Putamen (tissue), 1 donor: ENCODE data around the gene GIMAP2.

Experiments
- DNase-seq: peaks from one replicate; pipeline ENCODE4 v3.0.0-alpha.2; 2016; ENCODE audit warnings: low spot score

GIMAP2 gene

DNA sequence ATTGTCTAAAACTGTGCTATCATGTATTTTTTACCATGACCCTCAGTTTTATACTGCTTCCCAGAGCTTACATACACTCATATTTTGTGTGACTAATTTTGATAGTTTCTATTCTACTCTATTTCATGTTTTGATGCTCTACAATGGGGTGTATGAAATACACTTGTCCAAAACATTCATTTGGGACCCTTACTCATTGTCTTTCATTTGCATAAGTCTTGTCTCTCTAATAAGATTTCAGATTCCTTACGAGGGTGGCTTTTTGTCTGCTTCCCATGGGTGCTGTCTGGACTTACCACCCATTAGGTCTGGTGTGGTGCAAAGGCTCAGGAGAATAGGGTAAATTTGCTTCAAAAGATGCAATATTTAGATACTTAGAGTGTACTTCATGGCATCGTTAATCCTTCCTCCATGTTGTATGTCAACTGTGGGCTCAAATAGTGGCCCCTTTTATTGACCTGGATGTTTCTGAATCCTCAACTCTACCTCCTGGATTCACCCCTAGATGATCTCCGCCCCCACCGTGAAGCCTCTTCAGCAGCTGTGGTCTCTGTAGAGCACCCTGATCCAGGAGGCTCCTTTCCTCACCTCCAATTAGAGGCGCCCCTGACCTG lies 48.1 kb downstream of the GIMAP2 start:
- DNase-seq: no peak

DNA sequence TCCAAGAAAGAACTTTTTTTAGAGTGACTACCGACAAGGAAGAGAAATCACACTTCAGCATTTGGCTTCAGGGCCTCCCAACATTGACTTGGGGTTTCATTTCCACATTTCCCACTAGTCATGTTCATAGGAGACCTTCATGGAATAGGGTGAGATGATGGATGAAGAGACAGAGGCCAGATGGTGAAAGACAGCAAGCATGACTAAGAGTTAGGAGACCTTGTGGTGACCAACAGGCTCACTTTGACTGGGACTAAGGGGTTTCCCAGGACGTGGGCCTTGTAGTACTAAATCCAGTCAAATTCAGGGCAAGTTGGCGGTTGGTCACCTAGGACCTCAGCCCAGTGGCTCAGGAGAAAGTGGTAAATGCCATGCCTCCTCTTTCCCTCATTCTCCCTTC lies 48.7 kb downstream of the GIMAP2 start:
- no peak for DNase-seq

DNA sequence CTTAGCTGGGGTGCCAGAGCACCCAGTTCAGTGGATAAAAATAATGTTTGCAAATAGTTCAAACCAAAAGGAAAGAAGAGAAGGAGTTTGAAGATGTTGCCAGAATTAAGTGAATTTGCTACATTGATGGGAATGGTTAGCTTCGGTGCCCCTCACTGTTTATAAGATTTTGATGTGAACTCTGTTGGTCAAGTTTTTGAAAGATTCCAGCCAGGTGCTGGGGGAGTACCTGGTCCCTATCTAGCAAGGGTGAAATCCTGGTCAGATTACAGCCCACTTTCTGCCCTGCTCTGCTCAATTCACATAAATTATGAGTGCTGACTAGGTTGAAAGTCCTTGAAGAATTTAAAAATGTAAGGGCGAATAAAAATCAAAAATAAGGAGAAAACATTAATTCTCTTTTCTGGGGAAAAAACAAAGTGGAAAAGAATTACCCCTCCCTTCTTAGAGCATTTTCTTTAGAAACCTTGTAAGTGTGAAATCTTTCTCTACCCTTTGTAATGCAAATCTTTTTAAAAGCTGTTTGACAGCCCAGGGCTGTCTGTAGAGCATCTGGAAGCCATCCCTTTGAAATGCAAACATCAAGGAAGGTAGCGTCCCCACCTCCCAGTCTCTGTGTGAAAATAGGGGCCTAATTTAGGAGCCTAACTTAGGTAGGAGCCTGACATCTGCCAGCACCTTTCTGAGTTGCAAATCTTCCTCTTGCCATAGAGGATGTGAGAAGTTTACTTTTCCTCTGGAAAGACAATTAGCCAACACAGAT lies 50.3 kb downstream of the GIMAP2 start:
- DNase-seq: no peak

DNA sequence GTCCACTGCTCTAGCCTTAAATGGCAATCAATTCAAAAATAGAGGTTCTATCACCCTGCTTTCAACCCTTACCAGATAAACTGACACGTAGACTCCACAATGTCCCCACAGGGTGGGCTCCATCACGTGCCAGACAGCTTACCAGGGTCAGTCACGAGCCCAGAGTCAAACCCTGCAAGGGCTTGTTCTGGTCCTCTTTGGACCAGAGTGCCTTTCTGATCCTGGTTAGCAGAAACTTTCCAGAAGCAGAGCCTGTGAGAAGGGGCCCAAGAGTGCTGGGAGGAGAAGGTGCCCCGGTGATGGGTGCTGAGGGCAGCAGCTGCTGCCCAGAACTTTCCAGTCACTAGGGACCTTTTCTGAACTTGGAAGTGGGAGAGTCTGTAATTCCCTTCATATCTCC lies 51.4 kb downstream of the GIMAP2 start:
- no peak for DNase-seq

DNA sequence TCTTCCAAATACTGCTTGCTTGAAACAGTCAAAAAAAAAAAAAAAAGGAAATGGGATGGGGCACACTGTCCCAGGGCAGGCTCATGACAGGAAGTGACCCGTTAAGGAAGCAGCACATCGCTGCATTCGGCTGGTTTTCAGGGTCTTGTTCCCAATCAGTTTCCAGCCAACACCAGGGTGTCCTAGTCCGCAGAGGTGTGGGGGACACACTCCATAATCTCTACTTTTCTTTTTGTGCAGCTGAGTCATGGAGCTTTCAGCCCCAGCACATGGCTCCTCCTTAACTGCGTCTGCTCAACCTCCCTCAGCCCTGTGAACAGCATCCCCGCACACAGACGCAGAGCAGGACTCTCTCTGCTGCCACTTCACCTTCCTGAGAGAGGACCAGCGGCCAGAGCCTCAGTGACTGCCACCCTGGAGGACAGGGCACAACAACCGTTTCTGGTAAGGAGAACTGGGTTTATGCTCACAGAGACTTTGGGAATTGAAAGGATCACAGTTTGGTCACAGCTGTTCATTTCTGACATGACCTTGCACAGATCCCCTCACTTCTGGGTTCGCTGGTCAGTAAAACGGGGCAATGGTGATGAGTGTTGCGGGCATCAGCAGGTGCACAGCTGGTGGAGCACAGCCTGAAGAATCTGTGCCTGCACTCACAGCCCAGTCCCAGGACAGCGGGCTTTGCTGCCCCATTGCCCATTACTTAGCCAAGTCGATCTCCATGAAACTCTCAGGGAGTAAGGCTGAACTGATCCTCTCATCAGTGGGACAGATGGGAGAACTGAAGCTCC lies 52.0 kb downstream of the GIMAP2 start, which contains the start of gene GIMAP5:
TSS of gene GIMAP5 (plus strand) at position 154 of the 791 bp plus-strand sequence. CDS start 3,467 bp downstream, outside the sequence.
- DNase-seq: no peak

DNA sequence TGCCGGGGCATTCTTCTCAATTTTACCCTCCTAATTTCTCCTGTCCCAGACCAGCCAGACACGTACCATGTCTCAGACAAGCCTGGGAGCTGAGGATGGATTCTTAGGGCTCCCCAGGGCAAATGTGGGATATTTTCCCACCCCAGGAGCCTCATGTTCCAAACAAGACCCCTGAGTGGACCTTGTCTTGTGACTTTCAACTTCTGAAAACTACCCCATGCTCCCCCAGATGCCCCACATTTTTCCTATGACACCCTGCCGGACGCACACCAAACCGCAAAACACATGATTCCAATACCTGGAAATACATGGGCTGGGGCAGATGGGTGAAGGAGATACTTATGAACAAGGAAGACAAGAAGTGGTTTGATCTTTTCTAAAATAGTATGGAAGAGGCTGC lies 52.6 kb downstream of the GIMAP2 start:
- DNase-seq: no peak

DNA sequence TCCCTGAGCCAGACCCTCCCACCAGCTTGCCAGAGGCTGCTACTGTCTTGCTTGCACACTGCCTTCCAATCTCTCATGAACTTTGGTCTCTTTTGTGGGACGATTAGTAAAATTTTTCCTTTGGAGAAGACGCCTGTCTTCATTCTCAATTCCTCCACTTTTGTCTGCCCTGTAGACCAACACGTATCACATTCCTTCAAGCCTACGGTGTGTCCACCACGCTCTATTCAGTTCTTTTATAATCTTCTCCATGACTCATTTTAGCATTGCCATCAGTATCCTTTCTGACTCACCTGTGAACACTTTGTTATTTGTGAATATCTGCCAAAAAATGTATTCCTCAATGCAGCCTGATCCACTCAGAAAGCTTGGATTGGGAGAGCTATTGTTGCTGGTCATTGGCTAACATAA lies 53.1 kb downstream of the GIMAP2 start:
- DNase-seq: no peak

DNA sequence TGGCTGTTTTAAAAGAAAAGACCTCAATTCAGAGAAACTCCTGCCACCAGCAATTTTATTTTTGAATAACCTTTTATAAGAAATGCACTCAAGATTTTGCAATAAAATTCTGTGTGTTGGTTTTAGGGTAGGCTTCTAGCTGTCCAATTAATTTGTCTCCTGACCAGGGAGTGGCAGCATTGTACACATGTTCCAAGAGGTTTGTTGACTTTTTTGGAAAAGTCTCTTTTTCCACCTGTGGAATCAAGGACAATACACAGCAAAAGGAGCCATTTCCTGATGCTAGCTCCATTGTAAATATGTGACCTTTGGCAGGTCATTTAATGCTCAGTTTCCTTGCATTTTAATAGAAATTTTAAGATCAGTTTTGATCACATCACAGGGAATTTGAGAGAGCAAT lies 53.5 kb downstream of the GIMAP2 start:
- no peak for DNase-seq

DNA sequence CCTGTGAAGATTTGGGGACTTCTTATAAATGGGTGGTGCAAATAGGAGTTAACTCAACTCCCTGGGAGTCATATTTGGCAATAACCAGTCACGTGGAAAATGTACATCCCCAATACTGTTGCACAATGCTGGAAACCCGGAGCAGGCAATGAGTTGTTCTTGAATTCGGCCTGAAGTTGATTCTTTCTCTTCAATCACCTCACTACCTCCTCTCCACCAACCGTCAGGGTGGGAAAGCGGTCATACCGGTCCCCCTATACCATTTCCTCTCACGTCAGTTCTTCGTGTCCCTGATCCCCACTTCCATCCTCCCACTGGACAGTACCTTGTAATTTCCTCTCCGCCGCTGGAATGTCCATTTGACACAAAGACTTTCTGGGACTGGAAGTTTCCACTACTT lies 54.5 kb downstream of the GIMAP2 start:
- DNase-seq: no peak

DNA sequence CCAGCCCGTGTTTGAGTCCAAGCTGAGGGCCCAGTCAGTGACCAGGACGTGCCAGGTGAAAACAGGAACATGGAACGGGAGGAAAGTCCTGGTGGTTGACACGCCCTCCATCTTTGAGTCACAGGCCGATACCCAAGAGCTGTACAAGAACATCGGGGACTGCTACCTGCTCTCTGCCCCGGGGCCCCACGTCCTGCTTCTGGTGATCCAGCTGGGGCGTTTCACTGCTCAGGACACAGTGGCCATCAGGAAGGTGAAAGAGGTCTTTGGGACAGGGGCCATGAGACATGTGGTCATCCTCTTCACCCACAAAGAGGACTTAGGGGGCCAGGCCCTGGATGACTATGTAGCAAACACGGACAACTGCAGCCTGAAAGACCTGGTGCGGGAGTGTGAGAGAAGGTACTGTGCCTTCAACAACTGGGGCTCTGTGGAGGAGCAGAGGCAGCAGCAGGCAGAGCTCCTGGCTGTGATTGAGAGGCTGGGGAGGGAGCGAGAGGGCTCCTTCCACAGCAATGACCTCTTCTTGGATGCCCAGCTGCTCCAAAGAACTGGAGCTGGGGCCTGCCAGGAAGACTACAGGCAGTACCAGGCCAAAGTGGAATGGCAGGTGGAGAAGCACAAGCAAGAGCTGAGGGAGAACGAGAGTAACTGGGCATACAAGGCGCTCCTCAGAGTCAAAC lies 56.9 kb downstream of the GIMAP2 start:
- no peak for DNase-seq
